HG03575 (cell line): ENCODE results near the gene DCST2.

Source experiments
- ATAC-seq: cut with Tn5 transposase; IDR thresholded peaks from one replicate; pipeline ENCODE4 v1.9.1; 2021; ENCODE audit not compliant: unreplicated experiment, insufficient number of reproducible peaks, low FRiP score; ENCODE audit errors: extremely low read depth

The DCST2 gene

DNA sequence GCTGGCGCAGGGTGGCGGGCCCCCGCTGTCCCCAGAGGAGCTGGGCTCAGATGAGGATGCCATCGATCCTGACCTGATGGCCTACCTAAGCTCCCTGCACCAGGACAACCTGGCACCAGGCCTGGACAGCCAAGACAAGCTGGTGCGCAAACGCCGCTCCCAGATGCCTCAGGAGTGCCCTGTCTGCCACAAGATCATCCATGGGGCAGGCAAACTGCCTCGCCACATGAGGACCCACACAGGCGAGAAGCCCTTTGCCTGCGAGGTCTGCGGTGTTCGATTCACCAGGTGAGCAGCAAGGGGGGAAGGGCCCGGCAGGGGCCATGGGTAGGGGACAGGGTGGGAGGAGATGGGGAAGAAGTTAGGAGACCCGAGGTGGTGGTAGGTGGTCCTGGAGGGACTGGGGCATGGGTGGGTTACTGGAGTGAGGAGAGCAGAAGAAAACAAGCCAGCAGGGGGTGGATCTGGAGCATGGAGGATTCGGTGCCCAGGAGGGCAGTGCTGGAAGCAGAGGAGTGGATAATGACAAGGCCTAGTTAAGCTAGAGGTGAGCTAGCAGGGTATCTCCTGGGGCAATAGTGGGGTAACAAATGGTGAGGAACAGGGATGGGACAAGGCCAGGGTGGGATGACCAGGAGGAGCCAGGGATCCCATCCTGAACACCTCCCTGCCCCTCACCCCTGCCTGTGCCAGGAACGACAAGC, 17.9 kb downstream of the DCST2 start:
- ATAC-seq = no peak

- ATAC-seq = no peak
Observed at GRCh38 chr1:155014709-155015508, 18.7 kb downstream of the DCST2 start.

GRCh38 chr1:155013632-155014031, 19.9 kb downstream of the DCST2 start:
- ATAC-seq = no peak

DNA sequence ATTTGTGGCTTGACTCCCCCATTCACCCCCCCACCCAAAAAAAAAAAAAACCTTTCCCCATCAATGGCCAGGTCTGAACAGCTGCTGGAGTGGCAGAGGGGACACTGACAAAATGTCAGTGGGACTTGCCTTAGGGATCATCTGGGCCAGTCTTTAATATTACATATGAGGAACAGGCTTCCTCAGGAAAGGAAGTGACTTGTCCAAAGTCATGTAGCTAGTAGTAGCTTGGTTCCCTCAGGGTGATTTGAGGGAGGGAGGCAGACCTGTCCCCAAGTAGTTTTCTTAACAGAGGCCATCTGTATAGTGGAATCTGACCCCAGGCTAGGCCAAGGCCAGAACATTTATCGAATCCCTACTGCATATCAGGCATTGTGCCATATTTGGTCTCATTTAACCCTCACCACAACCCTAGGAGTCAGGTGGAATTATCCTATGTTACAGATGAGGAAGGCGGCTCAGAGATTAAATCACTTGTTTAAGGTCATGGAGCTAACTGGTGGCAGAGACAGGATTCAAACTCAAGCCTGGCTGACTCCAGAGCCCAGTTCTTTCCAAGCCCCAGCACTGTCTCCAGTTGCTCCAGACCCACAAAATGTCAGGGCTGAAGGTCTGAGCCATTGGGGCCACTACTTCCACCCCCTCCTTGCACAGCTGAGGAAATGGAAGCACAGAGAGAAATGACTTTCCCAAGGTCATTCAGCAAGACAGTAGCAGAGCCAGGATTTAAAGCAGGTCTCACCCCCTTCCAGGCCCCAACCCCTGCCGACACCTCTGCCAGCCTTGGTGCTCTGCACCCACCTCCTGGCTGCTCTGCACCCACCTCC, 20.6 kb downstream of the DCST2 start:
- ATAC-seq = no peak

- no peak for ATAC-seq
Observed at GRCh38 chr1:155012026-155012546, 21.5 kb downstream of the DCST2 start.

DNA sequence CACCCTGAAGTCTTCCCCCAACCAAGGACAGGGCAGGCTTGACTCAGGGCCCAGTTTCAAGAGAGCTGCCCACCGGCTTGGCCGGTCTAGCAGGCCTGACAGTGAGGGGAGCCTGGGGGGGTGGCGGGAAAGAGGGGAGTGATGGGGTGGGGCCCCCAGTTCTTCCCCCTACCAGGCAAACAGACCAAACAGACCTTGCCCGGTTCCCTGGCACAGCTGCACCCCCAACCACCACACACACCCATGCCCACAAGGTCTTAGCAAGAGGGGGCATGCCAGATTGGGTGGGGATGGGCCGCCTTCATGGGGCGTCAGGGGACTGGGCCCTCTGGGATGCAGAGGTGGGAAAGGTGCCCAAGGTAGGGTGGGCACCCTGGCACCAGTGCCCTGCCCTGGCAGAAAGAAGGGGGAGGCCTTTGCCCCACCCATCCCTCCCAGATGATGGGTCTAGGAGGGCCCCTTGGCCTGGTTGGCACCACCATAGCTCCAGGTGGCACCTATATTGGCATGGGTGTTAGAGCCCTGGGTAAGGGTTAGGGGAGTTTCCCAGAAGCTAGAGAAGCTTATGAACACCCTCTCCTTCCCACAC, 22.1 kb downstream of the DCST2 start:
- ATAC-seq = no peak

DNA sequence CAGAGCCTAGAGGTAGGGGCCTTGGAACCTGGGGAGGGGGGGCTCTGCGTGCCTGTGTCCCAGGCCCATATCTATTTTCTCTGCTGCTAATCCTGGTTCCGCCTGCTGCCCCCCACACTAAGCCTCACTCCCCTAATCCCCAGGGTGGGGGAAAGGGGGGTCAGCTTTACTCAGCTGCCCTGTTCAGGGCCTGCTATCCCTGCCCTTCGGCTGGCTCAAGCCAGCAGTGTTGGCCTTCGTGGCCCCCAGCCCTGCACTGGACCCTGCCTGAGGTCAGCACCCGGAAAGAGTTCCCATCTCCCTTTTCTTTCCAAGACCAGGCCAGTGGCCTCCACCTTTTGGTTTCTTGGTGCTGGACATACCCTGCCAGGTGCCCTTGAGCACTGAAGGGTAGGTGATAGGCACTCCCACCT, 22.6 kb downstream of the DCST2 start:
- ATAC-seq = no peak

DNA sequence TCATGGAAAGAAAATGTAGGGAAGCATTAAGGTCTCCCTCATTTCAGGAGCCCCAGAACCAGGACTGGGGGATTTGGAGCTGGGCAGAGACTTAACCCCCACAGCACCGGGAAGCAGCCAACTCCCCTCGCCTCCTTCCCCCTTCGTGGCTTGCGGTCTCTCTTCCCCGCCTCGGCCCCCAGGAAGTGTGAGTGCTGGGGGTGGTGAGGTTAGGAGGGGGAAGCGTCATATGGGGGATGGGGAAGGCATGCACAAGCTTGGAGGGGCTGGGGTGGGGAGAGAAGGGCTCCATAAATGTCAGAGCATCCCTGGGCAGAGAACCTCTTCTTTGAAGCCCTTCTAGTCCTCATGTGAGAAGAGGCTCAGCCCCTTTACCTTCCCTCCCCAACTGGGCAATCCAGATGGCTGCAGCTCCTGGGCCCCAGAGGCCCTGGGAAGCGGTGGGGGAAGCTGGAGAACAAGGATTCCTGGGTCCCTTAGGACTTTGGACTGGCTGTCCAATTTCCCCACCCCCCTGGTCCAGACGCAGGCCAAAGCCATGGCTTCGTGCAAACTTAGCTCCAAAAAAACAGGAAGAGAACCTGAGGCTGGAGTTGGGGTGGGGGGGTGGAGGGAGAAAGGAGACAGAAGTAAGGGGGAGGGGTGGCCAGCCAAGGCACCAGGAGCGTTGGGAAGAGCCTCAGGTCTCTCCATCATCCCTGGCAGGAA, 23.2 kb downstream of the DCST2 start:
- ATAC-seq = no peak

DNA sequence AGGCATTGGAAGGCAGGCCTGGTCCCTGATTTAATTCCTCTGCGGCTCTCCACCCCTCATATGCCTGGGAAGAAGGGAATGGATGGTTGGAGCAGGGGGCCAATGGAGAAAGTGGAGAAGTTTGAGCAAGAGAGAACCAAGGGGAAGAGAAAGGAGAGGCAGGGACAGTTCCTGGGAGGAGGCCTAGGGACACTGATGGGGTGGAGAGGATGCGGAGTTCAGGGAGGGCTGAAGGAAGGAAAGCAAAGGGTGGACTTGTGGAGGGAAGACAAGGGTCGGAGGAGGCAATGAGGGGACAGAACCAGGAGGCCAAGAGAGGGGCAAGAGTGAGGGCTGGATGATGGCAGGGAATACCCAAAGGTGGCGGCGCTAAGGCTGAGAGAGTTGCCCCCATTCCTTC, 23.8 kb downstream of the DCST2 start:
- no peak for ATAC-seq

DNA sequence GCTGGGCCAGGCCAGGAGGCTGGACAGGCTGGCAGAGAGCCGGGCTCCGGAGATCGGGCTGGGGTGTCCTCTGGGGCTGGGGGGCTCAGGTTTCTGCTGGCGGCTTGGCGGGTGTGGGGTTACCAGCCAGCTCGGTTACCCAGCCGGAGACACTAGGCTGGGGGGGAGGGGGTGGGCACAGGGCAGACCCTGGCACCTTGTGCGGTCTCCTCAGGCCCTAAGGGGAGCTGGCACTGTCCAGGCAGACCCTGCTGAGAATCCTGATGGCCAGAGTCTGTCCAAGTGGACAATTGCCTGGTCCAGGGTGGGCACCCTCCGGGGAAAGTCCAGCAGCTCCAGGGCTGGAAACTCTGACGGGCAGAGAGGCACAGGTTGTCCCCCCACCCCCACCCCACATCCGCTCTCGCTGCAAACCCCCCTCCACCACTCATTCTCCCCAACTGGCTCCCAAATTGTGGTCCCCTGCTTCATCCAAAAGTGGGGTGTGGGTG, 24.3 kb downstream of the DCST2 start:
- ATAC-seq = no peak

DNA sequence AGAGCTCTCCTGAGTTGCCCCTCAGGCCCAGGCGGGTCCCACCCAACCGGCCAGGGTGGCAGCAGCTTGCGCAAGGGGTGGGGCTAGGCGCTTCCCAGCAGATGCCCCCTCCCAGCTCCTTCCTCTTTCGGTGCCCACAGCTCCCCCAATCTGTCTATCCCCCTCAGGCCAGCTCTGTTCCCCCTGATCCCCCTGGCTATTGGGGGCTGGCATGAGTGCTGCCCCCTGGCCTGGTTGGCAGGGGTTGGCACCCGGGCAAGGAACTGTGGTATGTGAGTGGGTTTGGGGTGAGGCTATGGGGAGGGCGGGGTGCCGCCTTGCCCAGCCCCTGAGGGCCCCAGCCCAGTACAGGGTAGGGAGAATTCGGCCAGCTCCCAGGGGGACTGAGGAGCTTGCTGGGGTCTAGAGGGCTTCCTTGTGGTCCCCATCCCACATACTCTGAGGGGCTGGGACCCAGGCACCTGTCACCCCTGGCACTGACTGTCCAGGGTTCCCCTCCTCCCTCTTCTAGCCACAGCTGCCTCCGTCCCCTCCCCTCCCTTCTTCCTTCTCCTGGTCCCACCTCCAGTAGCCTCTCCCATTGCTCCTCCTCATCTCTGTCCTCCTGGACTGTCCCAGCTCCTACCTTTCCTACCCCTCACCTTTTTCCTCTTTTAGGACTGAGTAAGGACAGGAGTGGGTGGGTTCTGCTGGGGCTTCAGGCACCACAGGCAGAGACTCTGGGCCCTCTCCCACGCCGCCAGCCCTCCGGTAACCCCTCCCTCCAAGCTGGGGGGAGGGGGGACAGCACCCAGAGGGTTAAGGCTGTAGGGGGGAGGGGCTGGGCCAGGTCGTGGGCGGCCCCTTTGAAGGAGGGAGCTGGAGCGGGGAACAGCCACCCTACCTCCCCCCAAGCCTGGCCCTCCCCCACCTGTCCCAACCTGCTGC, 25.3 kb downstream of the DCST2 start:
- no peak for ATAC-seq

DNA sequence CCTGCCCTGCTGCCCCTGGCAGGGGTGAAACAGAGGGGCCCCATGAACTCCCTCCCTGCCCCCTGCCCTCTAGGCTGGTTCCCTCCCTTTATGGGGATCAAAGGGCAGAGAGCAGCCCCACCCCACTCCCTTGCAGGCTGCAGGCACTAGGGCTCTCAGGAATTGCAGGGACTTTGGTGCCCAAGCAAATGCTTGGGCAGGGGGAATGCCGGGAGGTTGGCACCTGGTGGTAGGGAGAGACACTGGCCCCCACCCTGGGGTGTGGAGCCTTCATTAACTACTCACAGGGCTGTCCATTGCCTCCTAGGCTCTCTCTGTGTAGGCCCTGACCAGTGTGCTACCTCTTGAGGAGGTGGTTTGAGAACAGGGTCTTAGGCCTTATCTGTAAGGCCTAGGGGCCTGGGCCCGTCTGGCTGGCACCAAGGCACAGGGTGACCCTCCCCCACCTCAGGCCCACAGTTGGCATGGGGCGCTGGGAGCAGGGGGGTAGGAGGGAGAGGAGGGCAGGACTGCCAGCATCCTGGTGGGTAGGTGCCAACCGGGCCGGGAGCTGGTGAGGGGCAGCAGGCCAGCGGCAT, 26.2 kb downstream of the DCST2 start:
- no peak for ATAC-seq

GRCh38 chr1:155006601-155007101, 26.9 kb downstream of the DCST2 start:
- ATAC-seq = no peak

- no peak for ATAC-seq
Observed at GRCh38 chr1:155005076-155006011, 28.2 kb downstream of the DCST2 start.

- no peak for ATAC-seq
Observed at GRCh38 chr1:155004352-155005075, 29.1 kb downstream of the DCST2 start.
